Large intestine (tissue), 3 donors: ENCODE data around the gene LARP4B. TPM values are rescaled to one million over a fixed set of nuclear protein-coding genes. Genes with fewer than 3 reads are reported as not detected.

Experiments
- DNase-seq, 2 donors: peaks; one replicate each; pipeline versions ENCODE4 v3.0.0 to v3.0.0-alpha.2; 2013
- H3K27ac ChIP-seq: one replicate; pipeline ENCODE4 v1.5.1; 2013; ENCODE audit warnings: low read length
- H3K27me3 ChIP-seq: 2 replicates; pipeline ENCODE4 v1.6.1; 2013; ENCODE audit warnings: low read length; ENCODE audit not compliant: control insufficient read depth, insufficient read depth
- H3K36me3 ChIP-seq: 2 replicates; pipeline ENCODE4 v1.6.1; 2013; ENCODE audit warnings: low read length; ENCODE audit not compliant: control insufficient read depth, insufficient read depth
- H3K4me1 ChIP-seq: one replicate; pipeline ENCODE4 v1.6.1; 2013; ENCODE audit warnings: low read length; ENCODE audit not compliant: control insufficient read depth, insufficient read depth
- H3K4me3 ChIP-seq: one replicate; pipeline ENCODE4 v1.5.1; 2013; ENCODE audit warnings: low read length
- H3K9me3 ChIP-seq: one replicate; pipeline ENCODE4 v1.6.1; 2013; ENCODE audit warnings: mild to moderate bottlenecking, low read depth, low read length, moderate library complexity; ENCODE audit not compliant: control insufficient read depth
- WGBS: methylation state at CpG from one replicate; pipeline ENCODE4 v1.1.5; 2013; ENCODE audit warnings: low lambda C conversion rate; ENCODE audit not compliant: insufficient coverage; 5-methylcytosine and 5-hydroxymethylcytosine counted together
- polyA plus RNA-seq: library from polyadenylated mRNA; unstranded; fragments of 120-200 nt; gene quantifications from one replicate; pipeline ENCODE4 v1.2.1, GENCODE V29; 2013

Gene LARP4B
- polyA plus RNA-seq, 1 donor: 54.0 TPM

- no peaks in the 10 kb centered on the region for H3K9me3 ChIP-seq
- H3K4me1 ChIP-seq: no peaks in the 10 kb centered on the region
- H3K36me3 ChIP-seq: peaks cover 83% of the 10 kb centered on the region
- 90% methylated on average over 2 of the region's 19 CpGs for WGBS
- H3K4me3 ChIP-seq: no peak overlapping the region
- H3K27me3 ChIP-seq: no peaks in the 10 kb centered on the region
- no peak overlapping the region for H3K27ac ChIP-seq
- no peak for DNase-seq
Measured at GRCh38 chr10:812787-813186, 118.7 kb downstream of the LARP4B start.

- H3K27me3 ChIP-seq: no peaks in the 10 kb centered on the region
- WGBS: 100% methylated on average over 3 of the region's 9 CpGs
- no peak overlapping the region for H3K4me3 ChIP-seq
- H3K4me1 ChIP-seq: no peaks in the 10 kb centered on the region
- peaks cover 83% of the 10 kb centered on the region for H3K36me3 ChIP-seq
- no peaks in the 10 kb centered on the region for H3K9me3 ChIP-seq
- DNase-seq: no peak
- no peak overlapping the region for H3K27ac ChIP-seq
Measured at GRCh38 chr10:811379-812175, 119.9 kb downstream of the LARP4B start.

GRCh38 chr10:810351-810846 is 121.1 kb downstream of the LARP4B start:
- H3K27me3 ChIP-seq: no peaks in the 10 kb centered on the region
- H3K9me3 ChIP-seq: peaks cover under 1% of the 10 kb centered on the region
- H3K4me3 ChIP-seq: no peak overlapping the region
- peaks cover 81% of the 10 kb centered on the region for H3K36me3 ChIP-seq
- no peaks in the 10 kb centered on the region for H3K4me1 ChIP-seq
- no peak overlapping the region for H3K27ac ChIP-seq
- WGBS: no CpG with 5 or more reads among the region's 16 CpGs
- DNase-seq: peak; percentile 25 to 27

GRCh38 chr10:809671-810350 is 121.7 kb downstream of the LARP4B start:
- Histone ChIP-seq H3K4me1 (no peaks in the 10 kb centered on the region), H3K27ac (no peak overlapping the region), H3K9me3 (peaks cover 4% of the 10 kb centered on the region), H3K36me3 (peaks cover 76% of the 10 kb centered on the region), H3K4me3 (no peak overlapping the region), H3K27me3 (no peaks in the 10 kb centered on the region)
- no peak for DNase-seq
- no CpG with 5 or more reads among the region's 29 CpGs for WGBS

- Histone ChIP-seq H3K36me3 (peaks cover 61% of the 10 kb centered on the region), H3K4me1 (no peaks in the 10 kb centered on the region), H3K4me3 (no peak overlapping the region), H3K27me3 (no peaks in the 10 kb centered on the region), H3K9me3 (peaks cover 6% of the 10 kb centered on the region), H3K27ac (no peak overlapping the region)
- 67% methylated on average over 1 of the region's 9 CpGs for WGBS
- no peak for DNase-seq
Measured at GRCh38 chr10:807958-808353, 123.5 kb downstream of the LARP4B start.

- Histone ChIP-seq H3K4me1 (no peaks in the 10 kb centered on the region), H3K36me3 (peaks cover 55% of the 10 kb centered on the region), H3K27ac (no peak overlapping the region), H3K27me3 (no peaks in the 10 kb centered on the region), H3K4me3 (no peak overlapping the region), H3K9me3 (peaks cover 8% of the 10 kb centered on the region)
- DNase-seq: no peak
- no CpG with 5 or more reads among the region's 30 CpGs for WGBS
Measured at GRCh38 chr10:807163-807957, 124.1 kb downstream of the LARP4B start.

GRCh38 chr10:806451-807162 is 124.9 kb downstream of the LARP4B start:
- no peaks in the 10 kb centered on the region for H3K27me3 ChIP-seq
- DNase-seq: no peak
- H3K36me3 ChIP-seq: peaks cover 48% of the 10 kb centered on the region
- H3K4me1 ChIP-seq: no peaks in the 10 kb centered on the region
- no peak overlapping the region for H3K4me3 ChIP-seq
- peaks cover 8% of the 10 kb centered on the region for H3K9me3 ChIP-seq
- WGBS: 74% methylated on average over 4 of the region's 20 CpGs
- H3K27ac ChIP-seq: no peak overlapping the region

- DNase-seq: no peak
- WGBS: no CpG with 5 or more reads among the region's 29 CpGs
Measured at GRCh38 chr10:805620-806305, 125.7 kb downstream of the LARP4B start.

GRCh38 chr10:804787-805619 is 126.5 kb downstream of the LARP4B start:
- no peak for DNase-seq
- Histone ChIP-seq H3K27ac (no peak overlapping the region), H3K4me1 (no peaks in the 10 kb centered on the region), H3K27me3 (no peaks in the 10 kb centered on the region), H3K36me3 (peaks cover 40% of the 10 kb centered on the region), H3K4me3 (no peak overlapping the region), H3K9me3 (peaks cover 8% of the 10 kb centered on the region)
- WGBS: no CpG with 5 or more reads among the region's 53 CpGs

More at GRCh38 chr10:805620-806305, 125.7 kb downstream of the LARP4B start:
- peaks cover 42% of the 10 kb centered on the region for H3K36me3 ChIP-seq
- H3K4me1 ChIP-seq: no peaks in the 10 kb centered on the region
- no peak overlapping the region for H3K27ac ChIP-seq
- H3K4me3 ChIP-seq: no peak overlapping the region
- no peaks in the 10 kb centered on the region for H3K27me3 ChIP-seq
- peaks cover 8% of the 10 kb centered on the region for H3K9me3 ChIP-seq
